OCI-LY7 (cell line): Measurements from ENCODE around the gene PTHLH.

ENCODE experiments used
- EZH2phosphoT487 ChIP-seq: fragments of 200-600 bp; sonication (generic); IDR thresholded peaks from 2 replicates; pipeline ENCODE4 v1.6.1; 2018; ENCODE audit warnings: low read depth, borderline replicate concordance, mild to moderate bottlenecking, mixed run types, antibody characterized with exemption, low read length, moderate library complexity, mixed read lengths
- TF ChIP-seq, protein P1 (sequence below): fragments of 200-600 bp; sonication (generic); conservative IDR thresholded peaks from 2 replicates; pipeline ENCODE4 v1.5.1; 2014; ENCODE audit warnings: mild to moderate bottlenecking, antibody characterized with exemption, low read length, moderate library complexity, mixed read lengths

GRCh38 chr12:27927347-27927746 lies 45.2 kb downstream of the PTHLH start:
- TF ChIP-seq, protein P1, sequence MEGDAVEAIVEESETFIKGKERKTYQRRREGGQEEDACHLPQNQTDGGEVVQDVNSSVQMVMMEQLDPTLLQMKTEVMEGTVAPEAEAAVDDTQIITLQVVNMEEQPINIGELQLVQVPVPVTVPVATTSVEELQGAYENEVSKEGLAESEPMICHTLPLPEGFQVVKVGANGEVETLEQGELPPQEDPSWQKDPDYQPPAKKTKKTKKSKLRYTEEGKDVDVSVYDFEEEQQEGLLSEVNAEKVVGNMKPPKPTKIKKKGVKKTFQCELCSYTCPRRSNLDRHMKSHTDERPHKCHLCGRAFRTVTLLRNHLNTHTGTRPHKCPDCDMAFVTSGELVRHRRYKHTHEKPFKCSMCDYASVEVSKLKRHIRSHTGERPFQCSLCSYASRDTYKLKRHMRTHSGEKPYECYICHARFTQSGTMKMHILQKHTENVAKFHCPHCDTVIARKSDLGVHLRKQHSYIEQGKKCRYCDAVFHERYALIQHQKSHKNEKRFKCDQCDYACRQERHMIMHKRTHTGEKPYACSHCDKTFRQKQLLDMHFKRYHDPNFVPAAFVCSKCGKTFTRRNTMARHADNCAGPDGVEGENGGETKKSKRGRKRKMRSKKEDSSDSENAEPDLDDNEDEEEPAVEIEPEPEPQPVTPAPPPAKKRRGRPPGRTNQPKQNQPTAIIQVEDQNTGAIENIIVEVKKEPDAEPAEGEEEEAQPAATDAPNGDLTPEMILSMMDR, result no peak
- no peak for TF ChIP-seq EZH2phosphoT487
